Measurements from ENCODE around the gene PTS.
A peak's percentile ranks its signal among the peaks of the same experiment; 100 is the strongest.

Gene PTS

GRCh38 chr11:112211536-112211935, 14.7 kb upstream of the PTS start:
- DNase-seq, result no peak
- no peaks in the 10 kb centered on the region for H3K9me3 Mint-ChIP-seq
- H3K27ac Mint-ChIP-seq, result peak overlapping the region; percentile 29
- peaks cover 23% of the 10 kb centered on the region for H3K4me1 Mint-ChIP-seq (ENCODE audit: low read depth)
- H3K4me3 Mint-ChIP-seq, result peak overlapping the region; percentile 21
- H3K36me3 Mint-ChIP-seq (ENCODE audit: low read depth), result no peaks in the 10 kb centered on the region
- peaks cover 7% of the 10 kb centered on the region for H3K27me3 Mint-ChIP-seq

DNA sequence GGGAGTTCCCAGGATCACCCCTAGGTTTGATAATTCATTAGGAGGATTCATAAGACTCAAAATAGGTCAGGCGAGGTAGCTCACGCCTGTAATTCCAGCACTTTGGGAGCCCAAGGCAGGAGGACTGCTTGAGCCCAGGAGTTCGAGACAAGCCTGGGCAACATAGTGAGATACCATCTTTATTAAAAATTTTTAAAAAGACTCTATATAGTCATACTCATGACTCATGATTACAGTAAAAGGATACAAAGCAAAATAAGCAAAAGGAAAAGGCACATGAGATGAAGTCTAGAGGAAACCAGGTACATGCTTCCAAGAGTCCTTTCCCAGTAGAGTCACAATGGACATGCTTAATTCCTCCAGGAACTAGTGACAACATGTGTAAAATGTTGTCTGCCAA, 13.9 kb upstream of the PTS start:
- no peaks in the 10 kb centered on the region for H3K9me3 Mint-ChIP-seq
- H3K4me1 Mint-ChIP-seq (ENCODE audit: low read depth), result peaks cover 23% of the 10 kb centered on the region
- H3K27me3 Mint-ChIP-seq, result peaks cover 7% of the 10 kb centered on the region
- no peaks in the 10 kb centered on the region for H3K36me3 Mint-ChIP-seq (ENCODE audit: low read depth)
- DNase-seq, result no peak
- H3K27ac Mint-ChIP-seq, result no peak overlapping the region
- H3K4me3 Mint-ChIP-seq, result peak overlapping the region; percentile 21

- Mint-ChIP-seq H3K9me3 (no peaks in the 10 kb centered on the region), H3K4me3 (no peak overlapping the region), H3K36me3 (ENCODE audit: low read depth) (no peaks in the 10 kb centered on the region), H3K27me3 (peaks cover 7% of the 10 kb centered on the region), H3K27ac (no peak overlapping the region), H3K4me1 (ENCODE audit: low read depth) (peaks cover 23% of the 10 kb centered on the region)
- DNase-seq, result no peak
Measured at GRCh38 chr11:112212710-112213109, 13.5 kb upstream of the PTS start.

DNA sequence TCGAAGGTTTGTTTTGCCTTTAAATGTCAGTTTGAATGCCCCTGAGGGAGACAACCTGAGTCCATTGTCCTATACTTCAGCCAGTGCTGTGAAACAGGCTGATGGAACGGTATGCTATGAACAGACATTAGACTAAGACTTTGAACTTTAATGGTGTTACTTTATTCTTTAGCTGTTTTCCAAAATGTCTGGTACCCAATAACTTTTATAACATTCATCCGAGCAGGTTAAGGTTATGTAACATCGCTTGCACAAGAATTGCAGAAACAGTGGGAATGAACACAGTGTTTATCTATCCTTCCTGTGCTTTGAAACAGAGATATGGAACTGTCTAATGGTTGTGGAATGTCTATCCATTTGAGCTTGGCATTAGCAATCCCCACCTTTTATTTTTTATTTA, 12.5 kb upstream of the PTS start:
- Mint-ChIP-seq H3K4me1 (ENCODE audit: low read depth) (peaks cover 23% of the 10 kb centered on the region), H3K9me3 (no peaks in the 10 kb centered on the region), H3K4me3 (no peak overlapping the region), H3K27ac (no peak overlapping the region), H3K36me3 (ENCODE audit: low read depth) (no peaks in the 10 kb centered on the region), H3K27me3 (peaks cover 7% of the 10 kb centered on the region)
- DNase-seq, result no peak

GRCh38 chr11:112215621-112216020, 10.6 kb upstream of the PTS start:
- Mint-ChIP-seq H3K4me1 (ENCODE audit: low read depth) (peaks cover 20% of the 10 kb centered on the region), H3K27me3 (peaks cover 7% of the 10 kb centered on the region), H3K36me3 (ENCODE audit: low read depth) (no peaks in the 10 kb centered on the region), H3K4me3 (no peak overlapping the region), H3K27ac (no peak overlapping the region), H3K9me3 (no peaks in the 10 kb centered on the region)
- no peak for DNase-seq

- no peaks in the 10 kb centered on the region for H3K36me3 Mint-ChIP-seq (ENCODE audit: low read depth)
- no peak overlapping the region for H3K27ac Mint-ChIP-seq
- H3K4me1 Mint-ChIP-seq (ENCODE audit: low read depth), result peaks cover 12% of the 10 kb centered on the region
- no peak for DNase-seq
- no peaks in the 10 kb centered on the region for H3K9me3 Mint-ChIP-seq
- no peak overlapping the region for H3K4me3 Mint-ChIP-seq
- peaks cover 7% of the 10 kb centered on the region for H3K27me3 Mint-ChIP-seq
Measured at GRCh38 chr11:112216561-112217105, 9.6 kb upstream of the PTS start.

- no peaks in the 10 kb centered on the region for H3K27me3 Mint-ChIP-seq
- DNase-seq, result peak; percentile 43
- no peaks in the 10 kb centered on the region for H3K36me3 Mint-ChIP-seq (ENCODE audit: low read depth)
- H3K4me3 Mint-ChIP-seq, result no peak overlapping the region
- H3K9me3 Mint-ChIP-seq, result no peaks in the 10 kb centered on the region
- no peak overlapping the region for H3K27ac Mint-ChIP-seq
- no peaks in the 10 kb centered on the region for H3K4me1 Mint-ChIP-seq (ENCODE audit: low read depth)
Measured at GRCh38 chr11:112219476-112220232, 6.6 kb upstream of the PTS start.

DNA sequence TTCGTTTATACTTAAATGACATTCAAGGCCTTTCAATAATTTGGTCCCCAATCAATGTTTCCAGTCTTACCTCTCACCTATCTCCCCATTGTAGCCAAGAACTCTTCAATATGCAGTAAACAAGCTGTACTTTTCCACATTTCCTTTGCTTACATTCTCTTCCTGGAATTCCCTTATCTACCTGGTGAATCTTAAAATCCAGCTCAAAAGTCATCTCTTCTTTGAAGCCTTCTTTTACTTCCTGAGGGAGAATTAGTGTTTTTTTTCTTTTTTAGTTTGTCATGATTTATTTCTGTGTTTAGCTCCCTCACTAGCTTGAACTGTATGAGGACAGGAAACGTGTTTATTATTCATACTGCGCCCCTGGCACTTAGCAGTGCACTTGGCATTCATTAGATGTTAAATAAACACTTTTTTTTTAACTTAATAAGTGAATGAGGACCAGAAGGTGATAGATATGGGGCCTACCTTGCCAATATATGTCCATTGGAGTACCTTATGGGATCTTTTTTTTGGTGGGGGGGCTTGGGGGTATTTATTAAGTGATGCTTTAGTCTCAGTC, 4.9 kb upstream of the PTS start:
- Mint-ChIP-seq H3K36me3 (ENCODE audit: low read depth) (peaks cover 2% of the 10 kb centered on the region), H3K4me1 (ENCODE audit: low read depth) (peaks cover 7% of the 10 kb centered on the region), H3K27me3 (no peaks in the 10 kb centered on the region), H3K27ac (no peak overlapping the region), H3K4me3 (no peak overlapping the region), H3K9me3 (no peaks in the 10 kb centered on the region)
- DNase-seq, result no peak

GRCh38 chr11:112222303-112222702, 3.9 kb upstream of the PTS start:
- no peaks in the 10 kb centered on the region for H3K27me3 Mint-ChIP-seq
- H3K4me3 Mint-ChIP-seq, result no peak overlapping the region
- no peaks in the 10 kb centered on the region for H3K9me3 Mint-ChIP-seq
- H3K36me3 Mint-ChIP-seq (ENCODE audit: low read depth), result peaks cover 10% of the 10 kb centered on the region
- H3K4me1 Mint-ChIP-seq (ENCODE audit: low read depth), result peaks cover 14% of the 10 kb centered on the region
- no peak for DNase-seq
- H3K27ac Mint-ChIP-seq, result no peak overlapping the region

DNA sequence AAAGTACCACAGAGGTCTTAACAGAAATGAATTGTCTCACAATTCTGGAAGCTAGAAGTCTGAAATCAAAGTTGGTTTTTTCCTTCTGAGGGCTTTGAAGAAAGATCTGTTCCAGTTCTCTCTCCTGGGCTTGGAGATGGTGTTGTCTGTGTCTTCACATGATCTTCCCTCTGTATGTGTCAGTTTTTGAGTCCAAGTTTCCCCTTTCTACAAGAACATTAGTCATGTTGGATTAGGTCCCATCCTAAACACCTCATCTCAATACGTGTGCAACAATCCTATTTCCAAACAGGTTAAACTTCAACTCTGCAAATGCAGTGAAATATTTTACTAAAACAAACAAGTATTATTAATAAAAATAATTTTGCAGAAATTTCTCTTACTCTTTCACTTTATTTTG, 3.1 kb upstream of the PTS start:
- no peak for DNase-seq
- H3K4me1 Mint-ChIP-seq (ENCODE audit: low read depth), result peaks cover 21% of the 10 kb centered on the region

DNA sequence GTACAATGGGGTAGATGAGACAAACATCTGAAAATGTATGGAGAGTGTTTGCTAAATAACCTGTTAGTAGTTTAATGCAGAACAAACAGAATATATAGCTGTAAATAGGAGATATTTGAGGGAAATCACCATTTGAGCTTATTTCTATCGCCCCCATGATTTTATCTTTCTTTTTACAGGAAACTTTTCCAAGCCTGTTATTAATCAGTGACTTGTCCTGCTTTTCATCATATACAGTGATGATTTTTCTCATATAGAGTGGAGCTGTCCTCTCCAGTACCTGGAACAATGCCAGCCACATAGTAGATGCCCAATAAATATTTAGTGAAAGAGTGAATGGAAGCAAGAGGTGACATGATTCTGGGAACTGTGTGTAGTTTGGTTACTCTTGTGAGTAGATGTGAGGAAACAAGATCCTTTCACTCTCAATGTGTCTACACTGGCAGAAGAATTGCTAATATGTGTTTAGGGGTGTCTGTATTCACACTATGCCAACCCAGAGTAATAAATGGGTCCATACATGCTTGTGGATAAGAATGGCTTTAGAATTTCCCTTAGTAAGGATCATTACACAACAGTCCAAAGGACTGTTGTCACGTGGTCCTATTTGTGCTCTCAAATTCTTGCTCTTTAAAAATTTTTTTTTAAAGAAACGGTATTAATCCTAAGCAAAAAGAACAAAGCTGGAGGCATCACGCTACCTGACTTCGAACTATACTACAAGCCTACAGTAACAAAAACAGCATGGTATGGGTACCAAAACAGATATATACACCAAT, 2.3 kb upstream of the PTS start:
- Mint-ChIP-seq H3K4me1 (ENCODE audit: low read depth) (peaks cover 28% of the 10 kb centered on the region), H3K4me3 (no peak overlapping the region), H3K27me3 (no peaks in the 10 kb centered on the region), H3K9me3 (no peaks in the 10 kb centered on the region), H3K36me3 (ENCODE audit: low read depth) (peaks cover 24% of the 10 kb centered on the region), H3K27ac (no peak overlapping the region)
- no peak for DNase-seq

More for the DNA sequence above, 3.1 kb upstream of the PTS start:
- Mint-ChIP-seq H3K9me3 (no peaks in the 10 kb centered on the region), H3K4me3 (no peak overlapping the region), H3K36me3 (ENCODE audit: low read depth) (peaks cover 16% of the 10 kb centered on the region), H3K27me3 (no peaks in the 10 kb centered on the region), H3K27ac (no peak overlapping the region)

DNA sequence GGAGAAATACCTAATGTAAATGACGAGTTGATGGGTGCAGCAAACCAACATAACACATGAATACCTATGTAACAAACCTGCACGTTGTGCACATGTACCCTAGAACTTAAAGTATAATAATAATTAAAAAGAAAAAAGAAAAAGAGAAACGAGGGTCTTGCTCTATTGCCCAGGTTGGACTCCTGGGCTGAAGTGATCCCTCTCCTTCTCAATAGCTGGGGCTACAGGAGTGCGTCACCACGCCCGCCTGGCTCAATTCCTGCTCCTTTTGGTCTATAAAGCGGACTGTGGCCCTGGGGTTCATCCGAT, 521 bp upstream of the PTS start:
- Mint-ChIP-seq H3K27ac (peak overlapping the region; percentile 97), H3K9me3 (no peaks in the 10 kb centered on the region), H3K36me3 (ENCODE audit: low read depth) (peaks cover 42% of the 10 kb centered on the region), H3K4me3 (peak overlapping the region; percentile 90), H3K27me3 (no peaks in the 10 kb centered on the region), H3K4me1 (ENCODE audit: low read depth) (peaks cover 34% of the 10 kb centered on the region)
- DNase-seq, result no peak

GRCh38 chr11:112226831-112227401, 688 bp downstream of the PTS start:
- peaks cover 52% of the 10 kb centered on the region for H3K36me3 Mint-ChIP-seq (ENCODE audit: low read depth)
- no peaks in the 10 kb centered on the region for H3K9me3 Mint-ChIP-seq
- H3K4me1 Mint-ChIP-seq (ENCODE audit: low read depth), result peaks cover 34% of the 10 kb centered on the region
- no peak for DNase-seq
- H3K27me3 Mint-ChIP-seq, result no peaks in the 10 kb centered on the region
- peak overlapping the region; percentile 97 for H3K27ac Mint-ChIP-seq
- peak overlapping the region; percentile 90 for H3K4me3 Mint-ChIP-seq

DNA sequence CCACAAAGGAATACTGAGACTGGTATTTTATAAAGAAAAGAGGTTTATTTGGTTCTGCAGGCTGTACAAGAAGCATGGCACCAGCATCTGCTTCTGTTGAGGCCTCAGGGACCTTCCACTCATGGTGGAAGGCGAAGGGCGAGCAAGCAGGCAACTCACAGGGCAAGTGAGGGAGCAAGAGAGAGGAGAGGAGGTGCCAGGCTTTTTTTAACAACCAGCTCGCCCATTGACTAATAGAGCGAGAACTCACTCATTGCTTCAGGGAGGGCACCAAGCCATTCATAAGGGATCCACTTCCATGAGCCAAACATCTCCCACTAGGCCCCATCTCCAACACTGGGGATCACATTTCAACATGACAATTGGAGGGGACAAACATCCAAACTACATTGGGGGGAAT, 1.2 kb downstream of the PTS start:
- H3K4me1 Mint-ChIP-seq (ENCODE audit: low read depth), result peaks cover 34% of the 10 kb centered on the region
- no peaks in the 10 kb centered on the region for H3K9me3 Mint-ChIP-seq

More for the DNA sequence above, 1.2 kb downstream of the PTS start:
- no peak for DNase-seq
- peak overlapping the region; percentile 90 for H3K4me3 Mint-ChIP-seq
- no peaks in the 10 kb centered on the region for H3K27me3 Mint-ChIP-seq
- H3K36me3 Mint-ChIP-seq (ENCODE audit: low read depth), result peaks cover 58% of the 10 kb centered on the region
- peak overlapping the region; percentile 97 for H3K27ac Mint-ChIP-seq
